Measurements from ENCODE around the gene LETM1.

The LETM1 gene

DNA sequence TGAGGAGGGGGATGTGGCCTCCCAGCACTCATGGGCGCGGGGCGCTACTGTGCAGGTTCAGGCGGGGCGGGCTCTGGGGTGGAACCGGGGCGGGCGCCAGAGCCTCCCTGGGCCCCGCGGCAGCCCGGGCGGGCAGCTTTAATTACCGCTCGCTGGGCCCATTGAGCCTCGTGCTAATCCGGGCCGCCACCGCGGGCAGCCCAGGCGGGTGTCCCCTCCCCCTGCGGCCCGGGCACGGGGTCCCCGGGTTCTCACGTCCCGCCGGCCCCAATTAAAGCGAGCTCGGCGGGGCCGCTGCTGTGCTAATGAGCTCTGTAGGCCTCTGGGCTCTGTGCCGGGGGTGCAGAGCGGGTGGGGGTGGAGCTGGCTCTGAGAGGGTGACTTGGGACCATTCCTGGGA lies 85.7 kb downstream of the LETM1 start:
- no peak for FAIRE-seq
- no peak for DNase-seq (ENCODE audit: extremely low spot score, insufficient read length, low read depth)

DNA sequence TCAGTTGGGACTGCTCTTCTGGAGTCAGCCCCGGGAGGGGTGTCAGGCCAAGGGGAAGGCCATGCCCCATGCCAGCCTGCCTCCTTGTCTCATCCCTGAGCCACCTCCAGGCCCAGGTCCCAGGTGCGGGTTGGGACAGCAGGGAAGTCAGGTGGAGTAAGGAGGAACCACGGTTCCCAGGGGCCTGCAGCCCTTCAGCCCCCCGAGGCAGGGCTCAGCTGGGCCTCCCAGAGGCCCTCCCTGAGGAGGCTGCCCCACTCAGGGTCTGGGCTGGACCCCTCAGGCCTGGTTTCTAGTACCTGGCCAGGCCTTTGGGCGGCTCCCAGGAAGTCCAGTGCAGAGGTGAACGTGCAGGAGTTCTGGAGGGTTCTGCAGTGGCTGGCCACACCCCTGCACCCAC lies 86.3 kb downstream of the LETM1 start:
- FAIRE-seq (no peak), DNase-seq (ENCODE audit: extremely low spot score, insufficient read length, low read depth) (no peak)

DNA sequence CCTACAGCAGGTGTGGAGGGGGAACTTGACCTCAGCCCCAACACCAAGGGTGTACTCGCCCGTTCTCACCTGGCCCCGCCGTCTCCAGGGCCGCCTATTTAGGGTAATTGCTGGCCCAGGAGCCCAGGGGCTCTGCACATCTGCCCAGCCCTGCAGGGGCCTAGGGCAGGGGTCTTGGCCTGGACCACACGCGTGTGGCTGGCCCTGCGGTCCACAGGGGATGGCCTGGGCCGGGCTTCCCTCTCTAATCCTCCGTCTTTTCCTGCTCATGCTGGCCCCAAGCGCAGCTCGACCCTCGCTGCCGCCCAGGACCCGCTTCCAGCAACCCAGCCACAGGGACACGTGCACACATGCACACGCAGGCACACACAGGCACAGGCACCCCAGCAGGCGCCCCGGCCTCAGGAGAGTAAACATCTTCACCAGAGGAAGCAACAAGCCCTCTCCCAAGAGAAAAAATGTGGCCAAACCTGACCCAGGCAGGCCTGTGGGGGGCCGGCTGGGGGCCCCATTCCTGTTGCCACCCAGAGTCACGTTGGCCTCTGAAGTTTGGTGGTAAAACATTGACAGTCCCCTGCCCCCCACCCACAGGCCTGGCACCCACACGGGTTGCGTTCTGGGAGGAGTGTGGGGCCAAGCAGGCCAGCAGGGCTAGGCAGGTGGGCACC lies 87.5 kb downstream of the LETM1 start:
- FAIRE-seq: no peak

DNA sequence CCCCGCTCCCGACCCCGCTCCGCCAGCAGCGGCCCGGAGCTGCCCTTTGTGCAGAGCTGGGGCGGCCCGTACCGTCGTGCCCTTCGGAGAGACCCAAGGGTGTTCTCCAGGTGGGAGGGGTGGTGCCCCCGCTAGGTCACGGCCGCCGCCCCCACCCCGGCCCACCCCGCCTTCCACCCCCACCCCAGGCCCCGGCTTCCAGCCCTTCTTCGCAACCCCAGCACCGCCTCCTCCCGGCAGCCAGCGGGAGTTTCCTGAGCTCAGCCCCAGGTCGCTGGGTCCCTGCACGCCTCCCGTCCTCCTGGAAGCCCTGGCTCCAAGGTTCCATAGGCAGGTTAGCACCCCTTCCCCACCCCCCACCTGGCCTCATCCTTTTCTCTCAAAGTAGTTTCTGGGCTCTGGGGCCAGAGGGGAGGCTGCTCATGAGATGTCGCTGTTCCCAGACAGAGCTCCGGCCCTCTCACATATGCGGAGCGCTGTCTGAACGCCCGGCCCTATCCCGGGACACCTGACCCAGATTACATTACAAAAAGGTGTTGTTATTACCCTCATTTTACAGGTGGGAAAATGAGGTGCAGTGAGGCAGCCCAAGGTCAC lies 88.1 kb downstream of the LETM1 start:
- FAIRE-seq (no peak), DNase-seq (ENCODE audit: extremely low spot score, insufficient read length, low read depth) (no peak)

More for the DNA sequence above, 87.5 kb downstream of the LETM1 start:
- DNase-seq (ENCODE audit: extremely low spot score, insufficient read length, low read depth): no peak

DNA sequence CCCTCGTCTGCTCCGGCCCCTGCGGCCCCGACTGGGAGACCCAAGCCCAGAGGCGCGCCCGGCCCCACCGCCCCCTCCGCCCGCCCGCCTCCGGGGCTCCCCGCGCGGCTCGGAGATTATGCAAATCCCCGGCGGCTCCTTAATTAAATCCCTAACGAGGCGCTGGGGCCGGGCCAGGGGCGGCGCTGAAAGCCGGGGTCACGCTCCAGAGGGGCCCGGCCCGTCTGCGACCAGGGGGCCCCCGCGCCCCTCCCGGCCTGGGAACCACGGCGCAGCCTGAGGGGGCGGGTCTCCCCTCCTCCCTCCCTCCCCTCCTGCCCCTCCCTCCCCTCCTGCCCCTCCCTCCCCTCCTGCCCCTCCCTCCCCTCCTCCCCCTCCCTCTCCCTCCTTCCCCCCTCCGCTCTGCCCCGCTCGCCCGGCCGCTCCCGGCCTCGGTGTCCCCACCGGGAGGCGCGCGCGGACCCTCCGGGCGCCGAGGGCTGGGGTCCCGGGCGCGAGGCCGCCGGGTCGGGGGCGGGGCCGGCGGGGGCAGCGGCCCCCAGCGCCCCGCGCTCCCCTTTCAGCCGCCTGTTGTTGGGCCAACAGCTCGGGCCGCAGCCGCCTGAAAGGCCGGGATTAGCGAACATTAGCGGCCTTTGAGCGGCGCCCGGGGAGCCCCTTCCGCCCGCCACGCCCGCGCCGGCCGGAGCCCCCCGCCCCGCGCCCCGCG lies 88.7 kb downstream of the LETM1 start:
- FAIRE-seq (no peak), DNase-seq (ENCODE audit: extremely low spot score, insufficient read length, low read depth) (no peak)

DNA sequence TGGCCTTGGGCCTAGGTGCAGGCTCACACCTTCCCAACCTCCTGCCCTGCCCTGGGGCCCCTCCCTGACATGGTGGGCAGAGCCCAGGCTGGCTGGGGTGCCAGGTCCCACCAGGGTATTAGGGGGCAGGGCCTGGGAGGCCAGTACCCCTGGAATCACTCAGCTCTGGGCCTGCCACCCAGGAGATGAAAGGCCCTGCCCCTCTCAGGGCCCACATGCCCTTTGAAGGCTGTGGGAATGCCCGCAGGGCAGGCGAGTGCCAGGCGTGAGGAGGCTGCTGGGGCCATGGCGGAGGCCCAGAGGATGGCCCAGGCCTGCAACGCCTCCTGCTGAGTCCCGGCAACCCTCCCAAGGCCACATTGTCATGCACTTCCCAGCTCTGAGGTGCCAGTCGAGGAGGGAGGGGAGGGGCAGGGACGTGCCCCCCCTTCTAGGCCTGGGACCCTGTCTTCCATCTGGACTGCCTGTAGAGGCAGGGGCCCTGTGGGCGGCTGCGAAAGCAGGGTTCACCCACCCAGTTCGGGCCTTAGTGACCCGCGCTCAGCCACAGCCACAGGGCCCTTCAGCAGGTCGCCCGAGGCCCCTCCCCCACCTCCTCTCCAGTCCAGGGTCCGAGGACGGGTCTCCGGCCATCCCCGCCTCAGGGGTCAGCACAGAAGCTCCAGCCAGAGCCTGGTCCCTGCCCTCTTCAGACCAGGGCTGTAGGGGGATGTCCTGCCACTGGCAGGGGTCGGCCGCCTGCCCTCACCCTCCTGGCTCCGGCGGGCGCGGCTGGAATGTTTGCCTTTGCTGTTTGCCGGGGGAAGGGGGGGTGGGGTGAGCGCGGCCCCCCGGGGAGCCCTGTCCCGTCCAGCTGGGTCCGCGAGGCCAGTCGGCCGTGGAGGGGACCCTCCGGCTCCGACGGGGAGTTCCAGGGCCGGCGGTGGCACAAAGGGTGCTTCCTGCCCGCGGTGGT lies 89.6 kb downstream of the LETM1 start:
- DNase-seq (ENCODE audit: extremely low spot score, insufficient read length, low read depth) (no peak), FAIRE-seq (no peak)

DNA sequence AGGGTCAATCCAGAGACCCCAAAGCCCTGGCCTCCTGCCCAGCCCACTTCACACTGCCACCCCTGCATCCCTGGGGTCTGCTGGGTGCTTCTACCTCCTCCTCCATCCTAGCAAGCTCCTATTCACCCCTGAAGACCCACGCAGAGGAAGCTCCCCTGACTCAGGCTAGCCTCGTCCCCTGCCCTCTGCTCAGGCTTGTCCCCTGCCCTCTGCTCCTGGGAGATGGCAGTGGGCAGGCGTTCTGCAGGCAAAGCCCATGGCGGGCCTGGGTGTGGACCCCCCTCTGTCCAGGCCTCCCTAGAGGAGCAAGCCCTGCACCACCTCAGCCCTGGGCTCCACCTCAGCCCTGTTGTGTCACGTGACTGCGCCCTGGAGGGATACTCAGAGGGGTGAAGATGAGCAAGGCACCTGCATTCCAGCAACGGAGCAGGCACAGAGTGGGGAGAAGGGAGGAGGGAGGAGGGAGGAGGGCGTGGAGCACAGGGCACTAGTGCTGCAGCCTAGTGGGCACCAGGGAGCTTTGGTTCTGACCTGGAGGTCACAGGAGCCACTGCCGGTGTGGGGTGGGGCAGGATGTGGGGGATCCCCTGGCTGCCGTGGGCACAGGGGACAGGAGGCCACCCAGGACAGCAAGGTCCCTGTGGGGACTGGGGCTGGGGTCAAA lies 90.4 kb downstream of the LETM1 start:
- no peak for FAIRE-seq
- no peak for DNase-seq (ENCODE audit: extremely low spot score, insufficient read length, low read depth)

DNA sequence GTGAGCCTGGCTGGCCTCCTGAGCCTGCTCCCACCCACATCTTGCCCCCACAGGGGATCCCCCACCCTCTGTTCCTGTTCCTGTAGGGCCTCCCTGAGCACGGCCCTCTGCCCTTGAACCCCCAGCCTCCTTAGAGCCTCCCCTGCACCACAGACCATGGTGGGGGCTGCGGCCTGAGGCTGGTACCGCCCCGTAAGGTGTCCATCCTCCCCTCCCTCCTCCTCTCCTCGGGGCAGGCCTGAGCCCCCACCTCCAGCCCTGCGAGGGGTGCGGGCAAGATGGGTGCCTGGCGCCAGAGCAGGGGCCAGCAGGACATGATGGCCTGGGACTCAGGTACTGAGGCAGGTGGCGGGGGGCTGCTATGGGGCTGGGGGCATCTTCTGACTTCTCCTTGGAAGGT lies 91.3 kb downstream of the LETM1 start:
- FAIRE-seq (no peak), DNase-seq (ENCODE audit: extremely low spot score, insufficient read length, low read depth) (no peak)

DNA sequence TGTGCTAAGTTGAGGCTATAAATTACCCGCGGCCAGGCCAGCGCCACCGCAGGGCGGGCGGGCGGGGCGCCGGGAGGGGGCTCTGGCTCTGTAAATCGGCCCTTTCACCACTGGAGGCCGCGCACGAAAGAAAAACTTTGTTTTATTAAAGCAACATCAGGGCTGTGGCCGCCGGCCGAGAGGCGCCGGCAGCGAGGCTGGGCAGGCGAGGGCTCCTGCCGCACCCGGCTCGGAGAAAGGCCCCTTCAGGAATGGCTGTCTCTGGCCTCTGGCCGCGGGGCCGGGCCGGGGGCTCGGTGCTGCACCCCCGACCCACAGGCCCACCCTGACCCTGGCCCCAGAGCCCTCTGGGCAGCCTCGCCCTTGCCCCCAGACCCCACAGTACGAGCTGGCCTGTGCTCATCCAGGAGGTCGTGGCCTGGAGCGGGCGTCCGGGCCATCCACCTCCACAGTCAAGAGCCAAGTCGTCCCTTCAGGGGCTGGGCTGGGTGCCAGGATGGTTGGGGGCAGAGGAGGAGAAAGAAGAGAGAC lies 92.3 kb downstream of the LETM1 start:
- no peak for DNase-seq (ENCODE audit: extremely low spot score, insufficient read length, low read depth)
- FAIRE-seq: no peak

DNA sequence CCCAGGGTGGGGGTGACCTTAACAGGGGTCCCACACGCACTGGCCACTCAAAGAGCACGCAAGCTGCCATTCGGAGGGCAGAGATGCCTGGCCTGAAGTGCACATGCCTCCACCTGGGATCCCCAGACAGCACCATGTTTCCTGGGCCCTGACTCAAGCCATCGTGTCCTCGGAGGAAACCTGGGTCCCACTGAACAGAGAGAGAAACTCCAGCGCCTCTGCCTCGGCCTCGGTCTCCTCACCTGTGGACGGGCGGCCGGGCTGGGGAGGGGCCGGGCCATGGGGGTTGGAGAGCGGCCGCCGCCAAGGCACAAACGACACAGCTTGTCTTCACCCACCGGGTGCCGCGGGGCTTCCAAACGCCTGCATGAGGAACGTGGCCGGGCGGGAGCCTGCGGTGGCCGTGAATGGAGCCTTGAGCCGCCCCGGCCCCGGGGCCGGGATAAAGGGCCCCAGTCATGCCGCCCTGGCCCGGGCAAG lies 92.8 kb downstream of the LETM1 start:
- DNase-seq (ENCODE audit: extremely low spot score, insufficient read length, low read depth) (no peak), FAIRE-seq (no peak)

DNA sequence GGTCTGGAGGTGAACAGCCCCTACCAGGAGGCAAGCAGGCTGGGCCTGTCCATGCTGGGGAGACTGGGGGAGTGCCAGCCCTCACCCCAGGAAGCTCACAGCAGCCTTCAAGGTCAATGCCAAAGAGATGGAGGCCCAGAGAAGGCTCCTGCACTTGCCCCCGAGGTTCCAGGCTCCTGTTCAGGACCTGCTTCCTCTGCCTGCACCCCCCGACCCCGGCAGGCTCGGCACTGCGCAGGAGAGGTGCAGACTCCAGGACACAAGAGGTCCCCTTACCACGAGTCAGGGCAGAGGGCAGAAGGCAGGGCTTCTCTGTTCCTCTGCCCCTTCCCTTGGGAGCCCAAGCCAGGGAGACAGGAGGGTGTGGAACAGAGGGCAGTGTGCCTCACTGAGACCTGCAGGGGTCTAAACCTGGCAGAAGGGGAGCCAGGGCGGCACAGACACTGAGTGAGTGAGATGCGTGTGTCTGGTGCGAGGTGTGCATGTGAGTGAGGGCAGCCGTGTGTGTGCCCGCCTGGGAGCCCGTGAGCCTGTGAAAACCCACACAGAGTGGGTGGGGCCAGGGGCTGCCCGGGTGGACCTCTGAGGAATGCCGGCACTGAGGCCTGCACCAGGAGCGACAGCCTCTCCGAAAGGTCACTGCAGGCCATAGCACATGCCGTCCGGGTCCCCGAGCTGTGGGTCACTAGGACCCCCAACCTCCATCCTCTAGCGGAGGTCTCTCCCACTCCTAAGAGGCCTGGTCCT lies 93.5 kb downstream of the LETM1 start:
- no peak for FAIRE-seq
- no peak for DNase-seq (ENCODE audit: extremely low spot score, insufficient read length, low read depth)

All from GM18507 (cell line).